Glomerular visceral epithelial cell (primary cell): ENCODE data around the gene MYADML2.
"Not testable (repeated sequence)": the region's sequence is repeated elsewhere in the genome, so short reads cannot be mapped to it uniquely, and the experiment has no call there.

Source experiments
- DNase-seq: peaks from one replicate; pipeline ENCODE4 v3.0.0-alpha.2; 2016; ENCODE audit errors: extremely low spot score

MYADML2 gene

DNA sequence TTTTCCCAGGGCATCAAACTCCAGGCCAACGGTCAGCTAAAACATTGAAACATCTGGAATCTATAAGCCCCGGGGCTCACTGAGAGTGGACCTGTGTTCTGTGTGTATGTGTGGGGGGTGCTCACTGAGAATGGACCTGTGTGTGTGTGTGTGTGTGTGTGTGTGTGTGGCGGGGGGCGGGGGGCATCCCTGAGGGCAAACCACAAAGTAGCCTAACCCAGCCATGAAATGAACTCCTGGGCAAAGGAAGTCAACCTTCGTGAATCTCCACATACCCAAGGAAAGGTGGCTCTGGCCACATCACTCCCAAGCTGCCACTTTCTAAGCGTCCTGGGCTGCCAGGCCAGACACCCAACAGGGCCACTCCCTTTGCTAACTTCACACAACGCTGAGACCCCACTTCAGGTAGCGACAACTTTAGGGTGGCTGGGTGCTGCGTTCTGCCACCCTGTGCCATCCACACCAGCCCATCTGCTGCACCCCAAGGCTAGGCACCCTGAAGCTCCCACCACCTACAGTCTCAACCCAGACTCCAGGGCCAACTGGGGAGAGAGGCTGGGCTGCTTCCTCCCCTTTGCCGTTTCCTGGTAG, 21.1 kb downstream of the MYADML2 start:
- DNase-seq, result no peak

DNA sequence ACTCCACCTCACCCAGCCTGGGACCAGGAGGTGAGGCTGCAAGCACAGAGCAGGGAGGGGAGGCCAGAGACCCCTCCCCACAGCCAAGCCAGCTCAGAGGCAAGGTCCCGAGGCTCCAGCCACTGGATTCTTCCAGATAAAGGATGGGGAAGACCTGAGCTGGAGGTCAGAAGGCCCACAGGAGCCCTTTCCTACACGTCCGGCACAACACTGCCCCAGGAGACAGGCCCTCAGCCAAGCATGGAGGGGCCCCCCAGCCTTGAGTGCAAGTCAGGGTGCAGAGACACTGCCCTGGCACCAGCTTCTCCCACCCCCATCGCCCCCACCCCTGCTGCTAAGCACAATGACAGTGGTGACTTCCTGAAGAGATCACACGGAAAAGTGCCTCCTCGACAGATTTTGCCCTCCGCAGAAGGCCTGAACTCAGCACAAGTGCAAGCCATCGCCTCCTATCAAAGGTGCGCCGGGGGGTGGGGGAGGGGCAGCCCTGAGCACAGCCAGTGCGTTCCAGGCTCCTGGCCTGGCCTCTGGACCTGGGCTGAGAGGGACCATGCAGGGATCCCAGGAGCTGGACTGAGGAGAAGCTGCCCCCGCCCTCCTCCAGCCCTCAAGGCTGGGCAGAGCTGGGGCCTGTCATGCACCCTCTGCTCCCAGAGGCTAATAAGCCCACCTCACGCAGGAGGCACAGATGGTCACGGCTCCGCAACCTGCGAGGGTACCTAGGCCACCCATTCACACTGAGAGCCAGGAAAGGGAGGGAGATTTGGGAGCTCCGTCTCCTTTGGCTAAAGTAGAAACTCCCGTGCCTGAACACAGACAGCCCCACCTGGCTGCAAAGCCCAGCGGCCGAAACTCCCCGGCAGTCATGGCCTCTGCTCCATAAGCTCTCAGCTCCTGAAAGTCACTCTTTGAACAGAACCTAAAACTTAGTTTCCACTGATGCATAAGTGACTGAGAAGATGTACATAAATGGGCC, 22.2 kb downstream of the MYADML2 start:
- no peak for DNase-seq

DNA sequence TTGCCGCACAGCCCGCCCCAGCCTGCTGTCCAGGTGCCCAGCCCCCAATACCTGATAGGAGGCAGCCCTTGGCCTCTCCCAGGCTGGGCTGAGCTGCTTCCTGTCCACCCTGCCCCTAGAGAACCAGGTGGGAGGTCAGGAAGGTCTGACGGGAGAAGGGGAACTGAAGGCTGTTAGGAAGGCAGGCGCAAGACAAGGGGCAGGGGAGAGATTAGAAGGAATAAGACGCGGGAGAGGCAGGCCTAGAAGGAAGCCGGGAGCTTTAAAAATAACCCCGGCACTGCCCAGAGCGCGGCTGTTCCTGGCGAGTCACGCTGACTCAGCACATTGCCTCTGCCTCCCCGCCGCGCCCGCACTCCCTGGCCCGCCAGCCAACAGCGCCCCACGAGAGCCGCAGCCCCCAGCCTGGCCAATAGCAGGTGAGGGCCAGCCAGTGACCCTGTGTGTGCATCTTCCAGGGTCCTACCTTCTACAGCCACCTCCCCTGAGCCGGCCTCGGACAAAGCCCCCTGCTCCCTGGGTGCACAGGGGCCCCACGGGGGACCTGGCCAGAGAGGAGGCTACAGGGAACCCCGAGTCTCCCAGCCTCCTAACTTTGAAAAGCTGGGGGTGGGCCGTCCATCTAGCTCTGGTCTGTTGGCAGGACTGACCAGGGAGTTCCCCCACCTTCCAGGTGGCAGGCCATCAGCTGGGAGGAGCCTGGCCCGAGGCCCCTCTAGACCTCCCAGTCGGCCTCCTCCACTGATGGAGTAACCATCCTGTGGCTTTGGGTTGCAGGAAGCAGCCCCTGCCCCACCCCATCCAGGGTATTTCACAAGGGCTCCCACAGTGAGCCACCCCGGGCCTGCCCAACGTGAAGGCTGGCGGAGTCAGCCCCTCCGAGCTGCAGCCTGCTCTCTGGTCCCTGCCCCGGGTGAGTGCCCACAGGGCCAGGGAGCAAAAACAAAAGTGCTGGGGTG, 23.5 kb downstream of the MYADML2 start:
- peak; percentile 83 for DNase-seq

DNA sequence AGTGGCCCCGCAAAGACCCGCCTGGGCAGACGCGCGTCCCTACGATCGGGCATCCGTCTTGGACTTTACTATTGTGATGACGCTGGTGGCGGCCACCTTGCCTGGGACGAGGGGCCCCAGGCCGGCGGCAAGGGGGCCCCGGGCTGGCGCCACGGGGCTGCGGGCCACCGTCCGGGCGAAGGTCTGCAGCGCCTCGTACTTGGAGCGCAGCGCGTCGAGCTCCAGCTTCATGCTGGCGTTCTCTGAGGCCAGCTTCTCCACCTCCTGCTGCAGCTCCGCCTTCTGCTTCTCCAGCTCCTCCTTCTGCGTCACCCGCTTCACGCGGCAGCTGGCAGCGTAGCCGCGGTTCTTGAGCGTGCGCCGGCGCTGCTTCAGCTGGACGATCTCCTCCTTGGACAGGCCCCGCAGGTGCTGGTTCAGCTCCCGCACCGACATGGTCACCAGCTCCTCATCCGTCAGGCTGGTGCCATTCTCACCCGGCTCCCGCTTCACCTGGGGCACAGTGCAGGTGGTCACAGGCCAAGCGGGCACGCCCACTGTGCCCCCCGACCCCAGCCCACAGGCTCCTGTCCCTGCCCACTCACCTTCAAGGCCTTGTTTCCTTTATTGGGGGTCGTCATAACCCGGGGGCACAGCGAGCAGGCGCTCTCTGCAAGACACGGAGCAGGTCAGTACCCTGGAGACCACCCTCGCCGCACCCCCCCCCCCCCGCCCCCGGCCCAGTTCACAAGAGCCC, 24.3 kb downstream of the MYADML2 start:
- no peak for DNase-seq

DNA sequence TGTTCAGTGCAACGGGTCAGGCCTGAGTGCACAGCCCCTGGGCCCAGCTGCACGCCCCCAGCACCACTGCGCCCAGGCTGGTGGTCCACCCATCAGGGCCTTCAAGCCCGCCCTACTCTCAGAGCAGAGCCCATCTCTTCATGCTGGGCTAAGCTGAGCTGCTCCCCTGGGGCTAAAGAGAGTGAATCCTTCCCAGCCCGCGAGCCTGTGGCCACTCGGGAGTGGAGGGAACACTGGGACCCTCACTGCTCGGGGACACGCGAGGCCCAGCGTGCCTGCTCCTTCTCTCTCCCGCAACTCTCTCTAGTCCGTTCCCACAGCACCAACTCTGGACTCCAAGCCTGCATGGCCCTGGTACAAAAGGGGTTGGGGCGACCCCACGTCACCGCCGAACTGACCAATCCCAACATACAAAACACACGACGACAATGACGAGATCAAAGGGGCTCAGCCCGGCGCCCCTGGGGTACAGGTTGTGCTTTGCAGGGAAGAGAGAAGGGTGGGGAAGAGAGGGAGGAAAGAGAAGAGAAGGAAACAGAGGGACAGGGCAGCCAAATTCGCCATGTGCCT, 25.0 kb downstream of the MYADML2 start:
- no peak for DNase-seq

DNA sequence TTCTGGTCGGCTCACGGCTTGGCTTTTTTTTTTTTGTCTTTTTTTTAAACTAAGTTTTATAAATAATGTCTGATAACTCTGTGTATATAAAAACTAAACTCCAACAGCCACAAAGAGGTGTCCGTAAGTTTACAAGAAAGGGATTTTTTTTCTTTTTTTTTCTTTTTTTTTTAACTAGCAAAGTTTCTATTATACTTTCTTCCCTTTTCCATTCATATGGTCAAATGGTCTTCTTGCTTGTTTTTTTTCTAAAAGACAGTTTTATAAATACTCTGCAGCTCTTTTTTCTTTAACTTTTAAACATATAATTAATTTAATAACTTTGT, 25.5 kb downstream of the MYADML2 start:
- no peak for DNase-seq

DNA sequence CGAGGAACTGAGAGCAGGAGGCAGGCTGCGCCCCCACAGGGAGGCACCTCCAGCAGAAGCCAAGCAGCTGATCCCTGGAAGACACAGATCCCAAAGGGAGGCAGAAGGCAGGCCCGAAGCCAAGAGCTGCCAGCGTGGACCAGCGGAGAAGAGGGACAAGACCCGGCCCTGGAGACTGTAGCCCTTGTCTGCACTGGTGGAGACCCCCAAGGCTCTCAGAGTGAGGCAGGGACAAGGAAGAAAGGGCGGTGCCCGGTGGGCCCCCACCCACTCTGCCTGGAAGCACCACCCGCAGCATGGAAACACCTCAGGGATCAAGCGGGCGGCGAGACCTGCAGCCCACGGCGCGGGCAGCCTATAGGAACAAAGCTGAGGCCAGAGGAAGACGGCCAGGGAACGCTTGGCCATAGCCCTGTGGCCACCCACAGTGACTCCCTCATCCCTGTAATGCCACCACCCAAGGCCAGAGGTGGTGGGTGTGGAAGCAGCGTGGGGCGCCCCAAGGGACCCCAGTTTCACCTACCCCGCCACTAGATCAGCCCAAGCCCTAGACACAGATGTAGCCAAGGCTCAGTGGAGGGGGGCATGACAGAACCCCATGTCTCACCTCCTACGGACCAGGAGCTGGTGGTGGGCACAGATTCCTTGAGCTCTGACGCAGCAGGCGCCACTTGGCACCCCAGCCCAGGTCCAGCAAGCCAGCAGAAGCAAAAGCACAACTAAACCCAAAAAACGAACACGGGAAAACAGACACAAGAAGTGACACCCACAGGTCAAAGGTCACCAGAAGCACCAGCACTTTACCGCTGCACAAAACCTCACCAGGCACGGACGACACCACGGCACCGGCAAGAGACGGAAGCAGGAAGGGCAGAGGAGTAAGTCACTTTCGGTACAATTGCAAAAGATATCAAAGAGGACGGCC, 26.2 kb downstream of the MYADML2 start:
- no peak for DNase-seq

DNA sequence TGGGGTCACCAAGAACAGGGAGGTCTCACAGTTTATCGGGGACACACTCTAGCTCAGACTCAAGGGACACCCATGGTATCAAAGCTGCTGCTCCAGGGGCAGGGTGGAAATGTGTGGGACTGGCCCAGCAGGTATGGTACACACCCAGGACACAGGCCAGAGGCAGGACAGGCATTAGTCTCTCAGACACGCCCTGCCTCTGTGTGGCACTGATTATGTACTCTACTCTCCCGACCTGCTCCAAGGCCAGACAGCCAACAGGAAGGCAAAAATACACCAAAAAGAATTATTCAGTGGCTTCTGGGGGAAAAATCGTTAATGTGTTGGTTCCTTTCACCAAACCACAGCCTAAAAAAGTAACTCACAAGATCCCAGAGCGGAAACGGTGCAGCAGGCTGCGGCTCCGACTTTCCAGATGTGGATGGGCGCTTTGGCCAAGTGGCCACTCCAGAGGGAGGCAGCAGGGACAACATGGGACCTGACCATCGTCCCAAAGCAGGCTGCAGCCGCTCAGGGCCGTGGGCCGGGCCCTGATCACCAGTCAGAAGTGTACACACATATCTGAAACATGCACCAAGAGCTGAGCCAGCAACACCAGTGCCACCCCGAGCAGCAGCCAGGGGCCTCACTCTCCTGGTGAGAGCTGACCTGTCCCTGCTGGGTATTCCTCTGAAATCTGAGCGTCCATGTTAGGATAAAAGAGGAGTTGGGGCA, 28.0 kb downstream of the MYADML2 start:
- DNase-seq, result no peak

DNA sequence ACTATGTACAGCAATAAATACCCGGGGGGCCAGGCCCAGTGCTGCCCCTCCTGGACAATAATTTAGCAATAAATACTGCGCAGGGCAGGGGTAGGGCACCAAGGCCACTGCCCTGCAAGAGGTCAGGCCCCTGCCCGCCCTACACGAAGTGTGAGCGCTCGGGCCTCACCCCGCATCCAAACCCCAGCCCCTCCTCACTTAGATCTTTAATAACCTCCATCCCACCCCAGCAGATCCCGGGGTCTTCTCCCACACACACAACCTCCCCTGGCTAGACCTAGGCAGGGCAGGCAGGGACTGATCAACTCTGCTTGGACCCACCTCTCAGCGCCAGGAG, 28.7 kb downstream of the MYADML2 start:
- DNase-seq, result not testable (repeated sequence)

DNA sequence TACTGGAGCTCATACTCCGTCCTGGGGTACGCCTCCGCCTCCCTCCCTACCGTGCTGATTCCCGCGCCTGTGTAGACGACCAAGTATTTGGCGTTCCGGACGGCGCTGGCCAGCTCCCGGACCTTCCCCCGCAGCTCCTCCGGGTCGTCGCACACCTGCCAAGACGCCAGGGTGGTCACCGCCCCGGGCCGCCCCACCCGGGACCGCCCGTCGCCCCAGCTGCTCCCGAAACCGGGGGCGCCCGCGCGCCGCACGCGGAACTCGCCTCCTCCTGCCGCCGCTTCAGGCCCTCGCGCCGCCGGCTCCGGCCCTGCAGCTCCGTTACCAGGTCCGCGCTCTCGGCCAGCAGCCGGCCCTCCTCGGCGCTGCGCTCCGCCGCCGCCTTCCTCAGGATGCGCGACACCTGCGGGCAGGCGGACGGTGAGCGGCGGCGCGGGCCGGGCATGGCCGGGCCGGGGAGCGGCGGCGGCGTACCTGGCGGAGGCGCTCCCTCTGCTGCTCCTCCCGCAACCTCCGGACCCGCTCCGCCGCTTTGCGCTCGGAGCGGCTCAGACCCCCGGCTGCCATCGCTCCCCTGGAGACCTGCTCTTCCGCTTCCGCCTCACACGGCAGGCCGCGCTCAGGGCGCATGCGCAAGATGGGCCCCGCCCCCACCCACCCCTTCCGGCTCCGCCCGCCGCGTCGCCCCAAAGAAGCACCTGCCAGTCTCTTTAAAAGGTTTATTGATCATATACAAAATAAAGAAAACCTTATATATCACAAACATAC, 29.3 kb downstream of the MYADML2 start, which contains the start of gene SIRT7:
Gene SIRT7, minus strand, starts transcription at position 612 of the 768 bp plus-strand sequence. Its CDS starts 45 bp downstream, at position 567.
- peak; percentile 85 for DNase-seq

DNA sequence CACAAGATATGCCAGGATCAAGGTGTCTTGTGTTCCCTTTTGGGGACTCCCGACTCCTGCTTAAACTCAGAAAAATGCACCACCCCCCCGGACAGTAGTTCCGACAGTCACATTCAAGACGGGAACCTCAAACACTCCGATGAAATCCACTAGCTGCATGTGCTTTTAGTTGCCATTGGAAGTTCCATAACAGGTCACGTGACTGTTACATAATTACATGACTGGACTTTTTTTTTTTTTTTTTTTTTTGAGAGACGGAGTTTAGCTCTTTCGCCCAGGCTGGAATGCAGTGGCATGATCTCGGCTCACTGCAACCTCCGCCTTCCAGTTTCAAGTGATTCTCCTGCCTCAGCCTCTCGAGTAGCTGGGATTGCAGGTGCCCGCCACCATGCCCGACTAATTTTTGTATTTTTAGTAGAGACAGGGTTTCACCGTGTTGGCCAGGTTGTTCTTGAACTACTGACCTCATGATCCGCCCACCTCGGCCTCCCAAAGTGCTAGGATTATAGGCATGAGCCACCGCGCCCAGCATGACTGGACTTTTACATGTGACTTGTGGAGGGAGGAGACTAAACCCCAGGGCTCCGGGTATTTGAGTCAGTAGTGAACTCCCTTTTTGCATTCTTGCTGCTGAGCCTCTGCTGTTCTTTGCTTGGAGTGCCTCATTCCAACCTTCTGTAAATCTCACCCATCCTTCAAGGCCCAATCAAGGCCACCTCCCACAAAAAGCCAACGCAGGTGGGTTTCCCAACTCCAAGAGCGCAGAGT, 30.6 kb downstream of the MYADML2 start:
- peak; percentile 72 for DNase-seq

DNA sequence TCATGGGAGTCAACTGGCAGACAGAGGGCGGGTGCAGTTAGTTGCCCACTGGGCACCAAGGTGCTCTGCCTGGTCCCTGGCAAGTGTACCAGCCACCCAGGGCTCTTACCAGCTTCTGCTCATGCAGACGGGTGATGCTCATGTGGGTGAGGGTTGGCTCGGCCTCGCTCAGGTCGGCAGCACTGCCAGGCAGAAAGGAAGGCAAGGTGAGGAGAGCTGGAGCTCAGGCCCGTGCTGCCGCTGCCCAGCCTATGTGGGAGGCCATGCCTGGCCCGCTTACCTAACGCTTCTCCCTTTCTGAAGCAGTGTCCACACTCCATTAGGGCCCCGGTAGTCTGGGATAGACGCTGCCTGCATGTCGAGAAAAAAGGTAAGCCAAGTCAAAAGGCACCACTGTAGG, 31.7 kb downstream of the MYADML2 start:
- DNase-seq, result no peak

DNA sequence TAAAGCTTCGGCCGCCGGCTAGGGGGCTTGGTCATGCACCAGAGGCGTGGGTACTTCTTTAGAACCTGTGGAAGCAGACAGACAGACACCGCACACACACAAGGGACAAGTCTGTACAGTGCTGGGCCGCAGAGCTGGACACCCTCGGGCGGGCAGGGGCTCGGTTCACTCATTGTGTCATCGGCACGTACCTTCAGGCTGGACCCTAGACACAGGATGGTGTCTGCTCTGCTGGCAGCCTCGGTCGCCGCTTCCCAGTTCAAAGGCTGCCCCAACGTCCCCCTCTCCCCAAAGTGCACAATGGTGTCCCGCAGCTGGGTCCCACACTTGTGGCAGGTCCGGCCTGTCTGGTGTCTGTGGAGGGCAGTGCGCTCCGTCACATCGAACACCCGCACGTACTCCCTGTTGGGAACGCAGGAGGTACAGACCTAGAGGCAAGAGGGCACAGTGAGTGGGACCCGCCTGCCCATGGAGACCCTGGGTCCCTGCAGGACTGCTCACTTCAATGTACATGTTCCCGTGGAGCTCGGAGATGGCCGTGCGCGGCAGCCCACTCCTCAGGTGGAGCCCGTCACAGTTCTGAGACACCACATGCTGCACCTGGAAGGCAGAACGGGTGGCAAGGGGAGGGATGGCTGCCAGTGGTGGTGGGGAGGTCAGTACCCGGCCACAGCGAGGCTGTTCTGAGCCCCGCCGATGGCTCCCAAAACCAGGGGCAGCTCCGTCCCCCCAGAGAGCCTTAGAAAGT, 32.8 kb downstream of the MYADML2 start:
- no peak for DNase-seq

DNA sequence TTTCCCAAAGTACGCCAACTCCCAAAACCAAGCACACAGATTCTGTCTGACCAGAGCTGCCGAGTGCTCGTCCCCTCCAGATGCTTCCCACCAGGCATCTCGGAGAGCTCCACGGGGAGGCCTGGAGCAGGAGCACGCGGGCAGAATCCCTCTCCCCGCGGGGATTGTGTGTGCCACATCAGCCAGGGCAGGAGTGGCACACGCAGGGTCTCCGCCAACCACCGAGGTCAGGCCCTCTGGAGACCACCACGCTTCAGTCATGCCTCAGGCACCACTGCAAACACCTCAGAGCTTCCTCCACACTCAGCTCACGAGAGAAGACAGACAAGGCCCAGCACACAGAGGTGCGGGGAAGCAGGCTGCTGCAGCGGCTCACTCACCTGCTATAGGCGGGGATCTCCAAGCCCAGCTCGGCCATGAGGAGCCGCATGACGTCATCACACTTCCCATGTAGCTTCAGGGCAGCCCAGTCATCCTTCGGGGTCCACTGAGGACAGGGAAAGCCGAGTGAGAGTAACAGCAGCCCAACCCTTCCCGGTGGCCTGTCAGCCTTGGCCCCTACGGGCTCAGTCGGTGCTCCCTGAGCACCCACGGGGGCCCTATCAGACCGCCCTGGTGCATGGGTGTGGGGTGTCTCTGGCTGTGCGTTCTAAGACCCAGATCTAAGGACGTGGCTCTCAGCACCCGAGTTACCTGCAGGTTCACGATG, 33.5 kb downstream of the MYADML2 start:
- DNase-seq, result no peak

DNA sequence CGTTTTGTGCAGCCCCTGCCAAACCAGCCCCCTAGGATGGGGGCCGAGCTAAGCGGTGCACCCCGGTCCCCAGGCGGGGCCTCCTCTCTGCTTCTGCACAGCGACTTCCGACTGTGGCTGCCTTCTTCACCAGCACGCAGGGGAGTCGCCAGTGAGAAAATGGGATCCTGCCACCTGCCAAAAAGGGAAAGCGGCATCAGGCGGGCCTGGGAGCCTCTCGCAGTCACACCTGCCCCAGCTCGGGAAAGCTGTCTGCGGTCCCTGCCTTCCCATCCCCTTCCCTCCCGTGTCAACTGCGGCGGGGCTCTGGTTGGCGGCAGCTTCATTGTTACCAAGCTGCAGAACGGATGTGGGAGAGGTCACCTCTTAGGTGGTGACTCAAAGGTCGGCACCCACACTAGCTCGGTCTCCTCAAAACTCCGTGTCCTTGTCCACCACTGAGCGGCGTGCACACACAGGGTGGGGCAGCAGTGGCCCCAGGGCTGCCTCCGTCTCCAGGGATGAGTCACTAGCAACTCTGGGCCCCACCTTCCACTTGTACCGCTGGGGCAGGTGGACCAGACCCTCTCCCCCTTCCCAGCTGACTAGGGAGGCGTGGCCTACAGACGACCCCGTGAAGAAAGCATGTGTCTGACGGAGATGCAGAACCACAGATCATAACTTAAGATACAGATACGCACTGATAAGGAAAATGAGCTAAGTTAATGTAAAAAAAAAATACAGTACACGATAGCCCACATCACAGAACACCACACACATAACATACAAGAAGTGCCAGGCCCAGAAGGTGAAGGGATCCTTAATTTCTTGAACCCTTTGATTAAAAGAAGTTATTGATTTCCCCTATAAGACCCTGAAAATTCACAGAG, 34.4 kb downstream of the MYADML2 start:
- DNase-seq, result no peak
